Gastrocnemius medialis (tissue), 4 donors: ENCODE results near the gene STIM1.

Experiments
- CTCF ChIP-seq, 5 experiments: fragments of 450-650 bp in 3 of 5; fragments of 200-600 bp in 2 of 5; sonication (generic) in 2 of 5; IDR thresholded peaks in 4 of 5; conservative IDR thresholded peaks in 1 of 5; 1 replicate in 4 of 5; 2 replicates in 1 of 5; pipeline ENCODE4 v1.5.1; 2016 to 2019; ENCODE audit warnings: antibody characterized with exemption in 5 of 5, mild to moderate bottlenecking in 3 of 5, moderate library complexity in 3 of 5
- POLR2A ChIP-seq, 2 donors: fragments of 450-650 bp; IDR thresholded peaks; one replicate each; pipeline ENCODE4 v1.6.1; 2017; ENCODE audit warnings: antibody characterized with exemption in 2 of 2, mild to moderate bottlenecking in 2 of 2, moderate library complexity in 2 of 2

GRCh38 chr11:4061700-4062099, 206.2 kb downstream of the STIM1 start:
- TF ChIP-seq CTCF (IDR thresholded peaks at IDR 0.05 in 4 of 5, conservative IDR thresholded peaks at IDR 0.05 in 1 of 5) (no peak), POLR2A (IDR thresholded peaks at IDR 0.05) (no peak)
